NB4 (cell line): ENCODE data around the gene CDON.

Source experiments
- DNase-seq: peaks from one replicate; pipeline ENCODE4 v3.0.0; 2010; ENCODE audit warnings: low read depth
- H3K4me3 ChIP-seq: one replicate; pipeline ENCODE4 v1.5.1; 2011; ENCODE audit warnings: mild to moderate bottlenecking, low read depth, low read length, moderate library complexity
- CTCF ChIP-seq: IDR thresholded peaks from one replicate; pipeline ENCODE4 v1.5.1; 2012; ENCODE audit warnings: low read depth, low read length
- MAX ChIP-seq: IDR thresholded peaks from 2 replicates; pipeline ENCODE4 v1.6.1; 2011; ENCODE audit warnings: low read depth, low read length
- MYC ChIP-seq: IDR thresholded peaks from 2 replicates; pipeline ENCODE4 v1.6.1; 2011; ENCODE audit warnings: low read depth, low read length
- POLR2A ChIP-seq: IDR thresholded peaks from 2 replicates; pipeline ENCODE4 v1.6.1; 2011; ENCODE audit warnings: mild to moderate bottlenecking; ENCODE audit not compliant: insufficient read length; ENCODE audit errors: extremely low read depth

Gene CDON

GRCh38 chr11:126079621-126080124, 17.0 kb upstream of the CDON start:
- TF ChIP-seq POLR2A = no peak
- TF ChIP-seq CTCF = no peak
- no peak for TF ChIP-seq MAX
- no peak for TF ChIP-seq MYC
- DNase-seq = no peak
- no peak overlapping the region for H3K4me3 ChIP-seq

- H3K4me3 ChIP-seq = no peak overlapping the region
- no peak for DNase-seq
- TF ChIP-seq POLR2A (no peak), MAX (no peak), MYC (no peak), CTCF (no peak)
Measured at GRCh38 chr11:126076641-126077040, 14.0 kb upstream of the CDON start.

- TF ChIP-seq CTCF = no peak
- no peak for TF ChIP-seq POLR2A
- TF ChIP-seq MYC = no peak
- no peak for TF ChIP-seq MAX
- H3K4me3 ChIP-seq = no peak overlapping the region
- DNase-seq = no peak
Measured at GRCh38 chr11:126072801-126073594, 10.3 kb upstream of the CDON start.

GRCh38 chr11:126072141-126072741, 9.6 kb upstream of the CDON start:
- DNase-seq = no peak
- no peak overlapping the region for H3K4me3 ChIP-seq
- TF ChIP-seq MYC = no peak
- TF ChIP-seq CTCF = no peak
- TF ChIP-seq MAX = no peak
- TF ChIP-seq POLR2A = no peak

- DNase-seq = no peak
- TF ChIP-seq MAX (no peak), MYC (no peak), POLR2A (no peak), CTCF (no peak)
- no peak overlapping the region for H3K4me3 ChIP-seq
Measured at GRCh38 chr11:126063507-126063852, 814 bp upstream of the CDON start.
